ENCODE data around the gene RPL27. TPM values are rescaled to one million over a fixed set of nuclear protein-coding genes. Genes with fewer than 3 reads are reported as not detected.

RPL27 gene
- total and polyA plus RNA-seq, 2 of the 4 experiments (the other 2 are of a cell fraction) = 1,595 to 2,806 TPM

DNA sequence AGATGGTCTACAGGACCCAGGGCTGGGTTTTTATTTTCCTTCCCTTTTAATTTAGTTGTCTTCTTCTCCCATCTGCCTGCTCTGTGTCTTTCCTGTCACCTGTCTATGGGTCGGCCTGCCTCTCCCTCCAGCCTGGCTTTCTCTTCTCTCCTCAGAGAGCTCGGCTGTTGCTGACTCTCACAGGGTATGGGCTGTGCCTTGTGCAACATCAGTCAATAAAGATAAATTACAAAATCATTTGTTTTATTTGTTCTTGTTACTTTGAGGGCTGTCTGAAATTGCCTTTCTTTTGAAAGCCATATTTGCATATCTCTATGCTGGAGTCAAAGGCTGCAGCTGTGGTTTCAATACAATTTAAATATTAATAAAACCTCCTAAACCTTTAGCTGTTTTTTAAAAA, 42.4 kb downstream of the RPL27 start:
- intact Hi-C loops (cut with micrococcal nuclease) = no loop called here
- POLR2A ChIA-PET (ENCODE audit: unreplicated experiment) = no interaction called here

More for the DNA sequence above, 42.4 kb downstream of the RPL27 start:
- ATAC-seq (ENCODE audit: low read depth) (no peak), DNase-seq (no peak)
- Histone ChIP-seq H3K9me1 (ENCODE audit: insufficient read depth, low read length) (0 out of 2 replicates have a peak, but pooled peaks cover 3% of the 10 kb centered on the region), H4K5ac (ENCODE audit: low read depth, low read length) (no peak overlapping the region), H3K27ac (ENCODE audit: insufficient read depth, low read length) (no peak overlapping the region), H2AFZ (replicated peaks; ENCODE audit: low read length, poor library complexity) (no peak overlapping the region), H2BK15ac (ENCODE audit: low read depth, low read length) (no peak overlapping the region), H2AK5ac (ENCODE audit: low read depth, low read length) (no peak overlapping the region), H3K18ac (ENCODE audit: low read depth, low read length) (no peak overlapping the region), H2BK20ac (ENCODE audit: low read depth, low read length) (no peak overlapping the region), H3K36me3 (ENCODE audit: control insufficient read depth, insufficient read depth, low read length) (no peaks in the 10 kb centered on the region), H2AK9ac (replicated peaks; ENCODE audit: low read depth, low read length, poor library complexity) (no peak overlapping the region), H3K4me3 (ENCODE audit: insufficient read depth, low read depth, low read length) (no peak overlapping the region), H4K91ac (ENCODE audit: insufficient read depth, low read depth, low read length) (no peak overlapping the region), H3K56ac (ENCODE audit: extremely low read depth, insufficient read depth, low read length) (no peak overlapping the region), H3K79me1 (ENCODE audit: low read depth in 1 of 2, low read length in 2 of 2) (no peaks in the 10 kb centered on the region), H3K23ac (ENCODE audit: low read depth, low read length) (no peak overlapping the region), H3K4me2 (ENCODE audit: low read depth, low read length) (no peak overlapping the region), H3K9me3 (ENCODE audit: control insufficient read depth, insufficient read depth, low read length) (no peaks in the 10 kb centered on the region), H4K8ac (ENCODE audit: low read depth in 2 of 2, low read length in 2 of 2) (no peak overlapping the region), H3K9ac (ENCODE audit: low read depth, low read length) (no peak overlapping the region), H3K4me1 (ENCODE audit: control insufficient read depth, insufficient read depth, low read length) (peaks cover 6% of the 10 kb centered on the region), H3K27me3 (ENCODE audit: control insufficient read depth, insufficient read depth, low read length) (no peaks in the 10 kb centered on the region), H4K20me1 (ENCODE audit: insufficient read depth, low read length) (no peaks in the 10 kb centered on the region), H2BK120ac (ENCODE audit: low read depth, low read length) (no peak overlapping the region), H2BK5ac (ENCODE audit: low read depth, low read length, poor library complexity, severe bottlenecking) (no peak overlapping the region), H3K4ac (ENCODE audit: low read depth, low read length) (no peak overlapping the region), H3K14ac (replicated peaks; ENCODE audit: low read depth, low read length) (no peak overlapping the region)
- TF ChIP-seq, protein P1, sequence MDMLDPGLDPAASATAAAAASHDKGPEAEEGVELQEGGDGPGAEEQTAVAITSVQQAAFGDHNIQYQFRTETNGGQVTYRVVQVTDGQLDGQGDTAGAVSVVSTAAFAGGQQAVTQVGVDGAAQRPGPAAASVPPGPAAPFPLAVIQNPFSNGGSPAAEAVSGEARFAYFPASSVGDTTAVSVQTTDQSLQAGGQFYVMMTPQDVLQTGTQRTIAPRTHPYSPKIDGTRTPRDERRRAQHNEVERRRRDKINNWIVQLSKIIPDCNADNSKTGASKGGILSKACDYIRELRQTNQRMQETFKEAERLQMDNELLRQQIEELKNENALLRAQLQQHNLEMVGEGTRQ (IDR thresholded peaks at IDR 0.05; ENCODE audit: low read depth, low read length) = no peak
- no CpG with 5 or more reads among the region's 2 CpGs for WGBS, 2 experiments (ENCODE audit: extremely low coverage in 2 of 2, insufficient read length in 1 of 2)
- CTCF ChIA-PET = no interaction called here
- BruUV-seq (replicated peaks) = no TSS peak
- dilution Hi-C loops (cut with HindIII; ENCODE audit: low sequenced_read_pairs, unreplicated experiment) = no loop called here
- in situ Hi-C loops (cut with MboI; ENCODE audit: low sequenced_read_pairs) = no loop called here

All from IMR-90 (cell line).